Osteocyte (in vitro differentiated cells): ENCODE measurements around the gene SOX5. TPM values are rescaled to one million over a fixed set of nuclear protein-coding genes. Genes with fewer than 3 reads are reported as not detected.

ENCODE experiments used
- DNase-seq: peaks from one replicate; pipeline ENCODE4 v3.0.0; 2021; ENCODE audit warnings: mixed read lengths; ENCODE audit not compliant: unreplicated experiment; ENCODE audit errors: extremely low spot score
- H3K27ac Mint-ChIP-seq: one replicate; pipeline ENCODE4 v1.8.0; 2021; ENCODE audit warnings: mild to moderate bottlenecking, mixed read lengths; ENCODE audit not compliant: unreplicated experiment
- H3K27me3 Mint-ChIP-seq: one replicate; pipeline ENCODE4 v1.8.0; 2021; ENCODE audit warnings: mixed read lengths; ENCODE audit not compliant: unreplicated experiment
- H3K36me3 Mint-ChIP-seq: one replicate; pipeline ENCODE4 v1.8.0; 2021; ENCODE audit warnings: mixed read lengths; ENCODE audit not compliant: unreplicated experiment
- H3K4me1 Mint-ChIP-seq: one replicate; pipeline ENCODE4 v1.8.0; 2021; ENCODE audit warnings: mixed read lengths; ENCODE audit not compliant: unreplicated experiment
- H3K4me3 Mint-ChIP-seq: one replicate; pipeline ENCODE4 v1.8.0; 2021; ENCODE audit warnings: mild to moderate bottlenecking, moderate library complexity, mixed read lengths; ENCODE audit not compliant: unreplicated experiment
- H3K9me3 Mint-ChIP-seq: one replicate; pipeline ENCODE4 v1.8.0; 2021; ENCODE audit warnings: mixed read lengths; ENCODE audit not compliant: unreplicated experiment
- total RNA-seq: library from RNA; stranded (reverse); gene quantifications from 2 replicates; pipeline ENCODE4 v1.2.1, GENCODE V29; 2021
- TF ChIP-seq, protein P1 (sequence below): fragments of 200-600 bp; sonication (generic); IDR thresholded peaks from 2 replicates; pipeline ENCODE4 v1.5.0; 2021; ENCODE audit warnings: antibody characterized with exemption, mild to moderate bottlenecking, moderate library complexity

SOX5 gene
- total RNA-seq, 1 donor from 2014 or later, result 6.3 TPM

DNA sequence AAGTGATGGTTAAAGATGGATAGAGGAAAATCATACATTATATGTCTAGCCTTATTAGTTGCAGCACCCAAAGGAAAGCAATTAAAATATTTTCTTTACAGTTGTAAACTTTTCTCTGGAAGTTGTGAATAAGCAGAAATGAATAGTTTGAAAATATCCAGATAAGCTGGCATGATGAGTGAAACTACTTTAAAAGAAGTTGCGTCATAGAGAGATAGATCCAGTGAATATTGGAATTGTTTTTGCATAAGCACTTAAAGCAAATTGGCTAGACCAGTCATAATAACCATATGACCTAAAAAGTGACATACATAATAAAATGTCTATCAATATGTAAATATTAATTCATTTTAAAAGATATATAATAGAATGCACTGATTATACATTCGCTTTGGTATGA is 132.1 kb downstream of the SOX5 start:
- peaks cover 7% of the 10 kb centered on the region for H3K9me3 Mint-ChIP-seq
- DNase-seq, result no peak
- no peak overlapping the region for H3K27ac Mint-ChIP-seq
- H3K4me3 Mint-ChIP-seq, result no peak overlapping the region
- H3K36me3 Mint-ChIP-seq, result no peaks in the 10 kb centered on the region
- TF ChIP-seq, protein P1, sequence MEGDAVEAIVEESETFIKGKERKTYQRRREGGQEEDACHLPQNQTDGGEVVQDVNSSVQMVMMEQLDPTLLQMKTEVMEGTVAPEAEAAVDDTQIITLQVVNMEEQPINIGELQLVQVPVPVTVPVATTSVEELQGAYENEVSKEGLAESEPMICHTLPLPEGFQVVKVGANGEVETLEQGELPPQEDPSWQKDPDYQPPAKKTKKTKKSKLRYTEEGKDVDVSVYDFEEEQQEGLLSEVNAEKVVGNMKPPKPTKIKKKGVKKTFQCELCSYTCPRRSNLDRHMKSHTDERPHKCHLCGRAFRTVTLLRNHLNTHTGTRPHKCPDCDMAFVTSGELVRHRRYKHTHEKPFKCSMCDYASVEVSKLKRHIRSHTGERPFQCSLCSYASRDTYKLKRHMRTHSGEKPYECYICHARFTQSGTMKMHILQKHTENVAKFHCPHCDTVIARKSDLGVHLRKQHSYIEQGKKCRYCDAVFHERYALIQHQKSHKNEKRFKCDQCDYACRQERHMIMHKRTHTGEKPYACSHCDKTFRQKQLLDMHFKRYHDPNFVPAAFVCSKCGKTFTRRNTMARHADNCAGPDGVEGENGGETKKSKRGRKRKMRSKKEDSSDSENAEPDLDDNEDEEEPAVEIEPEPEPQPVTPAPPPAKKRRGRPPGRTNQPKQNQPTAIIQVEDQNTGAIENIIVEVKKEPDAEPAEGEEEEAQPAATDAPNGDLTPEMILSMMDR, result no peak
- peaks cover 6% of the 10 kb centered on the region for H3K27me3 Mint-ChIP-seq
- H3K4me1 Mint-ChIP-seq, result no peaks in the 10 kb centered on the region

DNA sequence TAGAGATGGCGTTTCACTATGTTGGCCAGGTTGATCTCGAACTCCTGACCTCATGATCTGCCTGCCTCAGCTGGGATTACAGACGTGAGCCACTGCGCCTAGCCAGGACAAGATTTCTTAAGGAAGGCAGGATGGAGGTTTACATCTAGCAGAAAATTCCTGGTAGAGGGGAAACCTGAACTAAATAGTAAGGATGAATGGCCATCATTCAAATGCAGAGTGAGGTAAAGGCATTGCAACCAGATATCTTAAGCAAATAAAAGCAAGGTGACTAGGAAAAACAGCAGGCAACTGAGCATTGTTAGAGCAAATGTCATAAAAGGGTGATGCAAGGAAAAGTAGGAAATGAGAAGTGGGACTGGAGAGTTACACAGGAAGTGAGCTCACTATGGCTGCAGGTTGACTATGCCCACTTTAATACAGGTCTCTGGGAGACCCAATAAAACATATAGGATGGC is 133.0 kb downstream of the SOX5 start:
- DNase-seq, result no peak
- Mint-ChIP-seq H3K4me3 (no peak overlapping the region), H3K9me3 (no peaks in the 10 kb centered on the region), H3K36me3 (no peaks in the 10 kb centered on the region), H3K27ac (no peak overlapping the region), H3K27me3 (peaks cover 2% of the 10 kb centered on the region), H3K4me1 (no peaks in the 10 kb centered on the region)
- TF ChIP-seq, protein P1, result no peak

DNA sequence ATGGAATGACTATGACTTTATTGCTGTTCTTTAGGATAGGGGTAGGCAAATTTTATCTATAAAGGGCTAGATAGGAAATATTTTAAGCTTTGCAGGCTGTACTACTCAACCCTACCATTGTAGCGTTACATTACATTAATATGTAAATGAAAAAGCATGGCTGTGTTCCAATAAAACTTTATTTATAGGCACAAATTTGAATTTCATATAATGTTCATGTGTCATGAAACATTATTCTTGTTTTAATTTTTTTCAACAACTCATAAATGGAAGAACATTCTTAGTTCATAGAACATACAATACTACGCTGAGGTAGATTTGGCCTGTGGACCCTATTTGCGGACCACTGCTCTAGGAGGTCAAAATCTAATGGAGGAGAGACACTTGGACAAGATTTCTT is 133.7 kb downstream of the SOX5 start:
- H3K27ac Mint-ChIP-seq, result no peak overlapping the region
- H3K36me3 Mint-ChIP-seq, result no peaks in the 10 kb centered on the region
- H3K4me1 Mint-ChIP-seq, result no peaks in the 10 kb centered on the region
- DNase-seq, result no peak
- H3K27me3 Mint-ChIP-seq, result peaks cover 2% of the 10 kb centered on the region
- TF ChIP-seq, protein P1, result no peak
- no peaks in the 10 kb centered on the region for H3K9me3 Mint-ChIP-seq
- H3K4me3 Mint-ChIP-seq, result no peak overlapping the region

GRCh38 chr12:23813206-23813605 is 136.3 kb downstream of the SOX5 start:
- Mint-ChIP-seq H3K9me3 (no peaks in the 10 kb centered on the region), H3K4me1 (no peaks in the 10 kb centered on the region), H3K36me3 (no peaks in the 10 kb centered on the region), H3K4me3 (no peak overlapping the region), H3K27me3 (no peaks in the 10 kb centered on the region), H3K27ac (no peak overlapping the region)
- DNase-seq, result no peak
- TF ChIP-seq, protein P1, result no peak

GRCh38 chr12:23810329-23810902 is 139.1 kb downstream of the SOX5 start:
- Mint-ChIP-seq H3K36me3 (no peaks in the 10 kb centered on the region), H3K9me3 (no peaks in the 10 kb centered on the region), H3K4me1 (no peaks in the 10 kb centered on the region), H3K27ac (no peak overlapping the region), H3K4me3 (no peak overlapping the region), H3K27me3 (no peaks in the 10 kb centered on the region)
- TF ChIP-seq, protein P1, result no peak
- no peak for DNase-seq
